Measurements from ENCODE around the gene SLC12A8.

- TF ChIP-seq GATA2 (IDR thresholded peaks at IDR 0.05; ENCODE audit: low read depth, low read length): no peak
- no peak for TF ChIP-seq GATA3 (IDR thresholded peaks at IDR 0.05; ENCODE audit: low read depth, low read length)
Measured at GRCh38 chr3:125098611-125099291, 113.8 kb downstream of the SLC12A8 start.
